ENCODE results near the gene CLSTN1. TPM values are rescaled to one million over a fixed set of nuclear protein-coding genes. Genes with fewer than 3 reads are reported as not detected.

CLSTN1 gene
- total and polyA plus RNA-seq, 11 donors, result 37.6 to 79.4 (median 61.2) TPM

DNA sequence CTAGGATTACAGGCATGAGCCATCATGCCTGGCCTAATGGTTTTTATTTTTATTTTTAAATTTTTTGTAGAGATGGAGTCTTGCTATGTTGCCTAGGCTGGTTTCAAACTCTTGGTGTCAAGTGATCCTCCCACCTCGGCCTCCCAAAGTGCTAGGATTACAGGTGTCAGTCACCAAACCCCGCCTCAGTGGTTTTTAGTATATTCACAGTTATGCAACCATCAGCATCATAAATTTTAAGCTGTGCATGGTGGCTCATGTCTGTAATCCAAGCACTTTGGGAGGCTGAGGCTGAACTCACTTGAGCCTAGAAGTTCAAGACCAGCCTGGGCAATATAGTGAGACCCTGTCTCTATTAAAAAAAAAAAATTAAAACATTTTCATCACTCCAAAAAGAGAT lies 143.7 kb downstream of the CLSTN1 start:
- H3K36me3 ChIP-seq, result peaks cover 0 to 5% (median 0%) of the 10 kb centered on the region in 9 donors
- ATAC-seq, result no peak
- H3K4me1 ChIP-seq, result peaks cover 0 to 3% (median 0%) of the 10 kb centered on the region in 12 donors
- no peaks in the 10 kb centered on the region for H3K27me3 ChIP-seq
- DNase-seq, result no peak
- no peaks in the 10 kb centered on the region for H3K9me3 ChIP-seq
- 94 to 97% (median 96%) methylated on average over 2 of the region's 2 CpGs for WGBS, 4 donors
- TF ChIP-seq, protein P1, sequence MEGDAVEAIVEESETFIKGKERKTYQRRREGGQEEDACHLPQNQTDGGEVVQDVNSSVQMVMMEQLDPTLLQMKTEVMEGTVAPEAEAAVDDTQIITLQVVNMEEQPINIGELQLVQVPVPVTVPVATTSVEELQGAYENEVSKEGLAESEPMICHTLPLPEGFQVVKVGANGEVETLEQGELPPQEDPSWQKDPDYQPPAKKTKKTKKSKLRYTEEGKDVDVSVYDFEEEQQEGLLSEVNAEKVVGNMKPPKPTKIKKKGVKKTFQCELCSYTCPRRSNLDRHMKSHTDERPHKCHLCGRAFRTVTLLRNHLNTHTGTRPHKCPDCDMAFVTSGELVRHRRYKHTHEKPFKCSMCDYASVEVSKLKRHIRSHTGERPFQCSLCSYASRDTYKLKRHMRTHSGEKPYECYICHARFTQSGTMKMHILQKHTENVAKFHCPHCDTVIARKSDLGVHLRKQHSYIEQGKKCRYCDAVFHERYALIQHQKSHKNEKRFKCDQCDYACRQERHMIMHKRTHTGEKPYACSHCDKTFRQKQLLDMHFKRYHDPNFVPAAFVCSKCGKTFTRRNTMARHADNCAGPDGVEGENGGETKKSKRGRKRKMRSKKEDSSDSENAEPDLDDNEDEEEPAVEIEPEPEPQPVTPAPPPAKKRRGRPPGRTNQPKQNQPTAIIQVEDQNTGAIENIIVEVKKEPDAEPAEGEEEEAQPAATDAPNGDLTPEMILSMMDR (IDR thresholded peaks at IDR 0.05), result no peak
- H3K27ac ChIP-seq, result no peak overlapping the region
- no peak overlapping the region for H3K4me3 ChIP-seq
- intact Hi-C loops (cut with DNase I), result no loop called here

Other genes with a start within 250 kb of the CLSTN1 start
- 10 to 100 TPM; 16.0 to 24.8 (median 18.5) TPM for gene TMEM201, start 235.1 kb downstream of the CLSTN1 start, total RNA-seq
- gene TMEM201, start 235.1 kb downstream of the CLSTN1 start, polyA plus RNA-seq, result 10 to 100 TPM; 13.1 to 22.9 TPM
- 10 to 100 TPM in 3 of 9 donors, 1 to 10 TPM in 6; 2.3 to 18.8 (median 4.4) TPM for gene PIK3CD, start 172.2 kb downstream of the CLSTN1 start, total RNA-seq
- 1 to 10 TPM; 1.9 to 2.0 TPM for gene PIK3CD, start 172.2 kb downstream of the CLSTN1 start, polyA plus RNA-seq
- gene CTNNBIP1, start 86.3 kb upstream of the CLSTN1 start, total RNA-seq, result 10 to 100 TPM; 32.2 to 62.0 (median 42.9) TPM
- 10 to 100 TPM; 25.4 to 37.8 TPM for gene CTNNBIP1, start 86.3 kb upstream of the CLSTN1 start, polyA plus RNA-seq
- gene LZIC, start 119.4 kb upstream of the CLSTN1 start, total RNA-seq, result 10 to 100 TPM; 30.8 to 37.7 (median 34.9) TPM
- gene LZIC, start 119.4 kb upstream of the CLSTN1 start, polyA plus RNA-seq, result 10 to 100 TPM; 18.5 to 30.7 TPM
- gene NMNAT1, start 119.5 kb upstream of the CLSTN1 start, total RNA-seq, result 10 to 100 TPM; 11.0 to 24.2 (median 17.2) TPM
- gene NMNAT1, start 119.5 kb upstream of the CLSTN1 start, polyA plus RNA-seq, result 10 to 100 TPM; 12.2 to 13.7 TPM
- gene RBP7, start 173.3 kb upstream of the CLSTN1 start, total RNA-seq, result 10 to 100 TPM; 21.4 to 83.3 (median 26.2) TPM
- 10 to 100 TPM; 43.8 to 97.5 TPM for gene RBP7, start 173.3 kb upstream of the CLSTN1 start, polyA plus RNA-seq
- 100 to 1,000 TPM in 1 of 9 donors, 10 to 100 TPM in 8; 50.4 to 132 (median 68.2) TPM for gene UBE4B, start 209.0 kb upstream of the CLSTN1 start, total RNA-seq
- 10 to 100 TPM; 18.5 to 32.3 TPM for gene UBE4B, start 209.0 kb upstream of the CLSTN1 start, polyA plus RNA-seq